HepG2 (cell line): ENCODE measurements around the gene RIT2. TPM values are rescaled to one million over a fixed set of nuclear protein-coding genes. Genes with fewer than 3 reads are reported as not detected.

Experiments used
- FOXO1 ChIP-seq: sonication (generic); formaldehyde crosslinking; IDR thresholded peaks from 2 replicates; pipeline ENCODE4 v1.4.0; 2020; ENCODE audit warnings: missing genetic modification reagents
- KDM2A ChIP-seq: sonication (generic); formaldehyde crosslinking; IDR thresholded peaks from 2 replicates; pipeline ENCODE4 v1.4.0; 2020; ENCODE audit warnings: low read depth, missing genetic modification reagents, borderline replicate concordance
- RAD51 ChIP-seq: fragments of 450-650 bp; IDR thresholded peaks from 2 replicates; pipeline ENCODE4 v1.6.1; 2016; ENCODE audit warnings: borderline replicate concordance
- USF2 ChIP-seq, 2 experiments: sonication (generic) in 1 of 2; formaldehyde crosslinking in 1 of 2; IDR thresholded peaks; 2 replicates each; pipeline versions ENCODE4 v1.5.1 to v1.6.1; 2011 to 2020; ENCODE audit warnings: borderline replicate concordance in 1 of 2, low read depth in 1 of 2, low read length in 1 of 2, mild to moderate bottlenecking in 1 of 2, missing genetic modification reagents in 1 of 2, moderate library complexity in 1 of 2
- ZBTB37 ChIP-seq: sonication (generic); formaldehyde crosslinking; IDR thresholded peaks from 2 replicates; pipeline ENCODE4 v1.4.0; 2020; ENCODE audit warnings: mild to moderate bottlenecking, missing genetic modification reagents
- ZBTB49 ChIP-seq: sonication (generic); formaldehyde crosslinking; IDR thresholded peaks from 2 replicates; pipeline ENCODE4 v1.4.0; 2020; ENCODE audit warnings: missing genetic modification reagents, borderline replicate concordance
- ZNF101 ChIP-seq: sonication (generic); formaldehyde crosslinking; IDR thresholded peaks from 2 replicates; pipeline ENCODE4 v1.4.0; 2020; ENCODE audit warnings: mild to moderate bottlenecking, low read depth, missing genetic modification reagents, borderline replicate concordance
- ZNF543 ChIP-seq: sonication (generic); formaldehyde crosslinking; IDR thresholded peaks from 2 replicates; pipeline ENCODE4 v1.4.0; 2020; ENCODE audit warnings: mild to moderate bottlenecking, missing genetic modification reagents
- polyA plus RNA-seq, 8 experiments: library from polyadenylated mRNA; depleted of rRNA in 3 of 8; stranded (reverse) in 7 of 8; unstranded in 1 of 8; fragments of >200 nt; fragmentation: Illumina TruSeq in 4 of 8; extraction: Trizol in 4 of 8; gene quantifications; 2 replicates each; pipeline versions ENCODE4 v1.2.1 to v1.2.3, GENCODE V29; 2011 to 2016; ENCODE audit warnings: low read depth in 4 of 8, missing spikeins in 1 of 8, mixed read lengths in 1 of 8; ENCODE audit not compliant: insufficient read depth in 1 of 8
- total RNA-seq, 5 experiments: library from RNA; depleted of rRNA; stranded (reverse); fragments of >200 nt; fragmentation: Illumina TruSeq; extraction: Trizol; gene quantifications; 2 replicates each; pipeline ENCODE4 v1.2.3, GENCODE V29; 2016; ENCODE audit warnings: low read depth in 1 of 5

Gene RIT2
- total and polyA plus RNA-seq, 2 of the 13 experiments (the other 11 are each of a cell fraction or from before 2014, with no cell fraction given): not detected

- TF ChIP-seq ZBTB49 (no peak), ZNF101 (CRISPR knock-in tag) (no peak), ZNF543 (CRISPR knock-in tag) (no peak), FOXO1 (no peak), KDM2A (CRISPR knock-in tag) (no peak), RAD51 (peak; percentile 80; the same call in 1 of the 2 replicates), ZBTB37 (CRISPR knock-in tag) (no peak), USF2 (IDR thresholded peaks at IDR 0.05; ENCODE audit: low read depth, low read length) (peak; percentile 27; the same call in 1 of the 2 replicates), USF2 (CRISPR knock-in tag; IDR thresholded peaks at IDR 0.05; ENCODE audit: borderline replicate concordance) (no peak)
Measured at GRCh38 chr18:43009674-43010073, 105.8 kb downstream of the RIT2 start (continued).
